HG03064 (cell line): ENCODE data around the gene PLXDC2.

Source experiments
- ATAC-seq: cut with Tn5 transposase; IDR thresholded peaks from one replicate; pipeline ENCODE4 v1.9.1; 2021; ENCODE audit warnings: low read depth; ENCODE audit not compliant: unreplicated experiment

PLXDC2 gene

GRCh38 chr10:19848226-19848985 lies 32.2 kb downstream of the PLXDC2 start:
- no peak for ATAC-seq

- ATAC-seq: no peak
Measured at GRCh38 chr10:19853831-19854230, 37.6 kb downstream of the PLXDC2 start.

DNA sequence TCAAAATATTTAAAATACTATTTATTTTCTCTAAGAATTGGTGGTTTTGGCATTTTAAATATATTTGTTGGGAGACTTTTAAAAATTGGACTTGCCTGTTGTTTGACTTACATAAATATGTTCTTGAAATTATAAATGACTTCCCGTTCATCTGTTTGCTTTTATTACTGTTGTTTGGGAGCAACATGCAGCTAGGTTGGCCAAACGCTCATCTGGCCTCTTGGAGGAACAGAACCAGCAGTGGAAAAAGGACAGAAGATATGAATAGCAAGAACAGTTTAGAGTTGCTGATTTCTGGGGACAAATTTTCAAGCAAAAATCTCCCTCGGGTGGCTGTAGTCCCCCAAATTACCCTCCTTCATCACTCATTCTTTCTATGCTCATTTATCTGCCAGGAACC lies 41.6 kb downstream of the PLXDC2 start:
- ATAC-seq: no peak

DNA sequence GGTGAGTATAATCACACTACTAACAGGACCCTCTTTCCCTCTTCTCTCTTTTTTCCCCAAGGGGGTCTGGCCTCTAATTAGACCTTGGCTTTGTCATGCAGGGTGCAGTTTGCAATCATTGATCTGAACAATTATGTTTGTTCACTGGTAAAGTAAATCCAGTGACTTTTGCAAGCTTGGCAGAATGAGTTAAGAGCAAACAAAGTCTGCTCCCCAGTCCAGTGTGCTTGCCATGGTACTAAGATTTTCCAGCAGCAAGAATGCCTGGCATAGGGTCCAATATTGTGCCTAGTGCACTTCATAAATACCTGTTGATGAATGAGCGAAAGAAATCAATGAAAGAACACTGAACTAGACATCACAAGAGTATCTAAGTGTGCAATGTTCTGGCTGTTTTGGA lies 43.9 kb downstream of the PLXDC2 start:
- ATAC-seq: no peak

- ATAC-seq: no peak
Measured at GRCh38 chr10:19862811-19863515, 46.7 kb downstream of the PLXDC2 start.

DNA sequence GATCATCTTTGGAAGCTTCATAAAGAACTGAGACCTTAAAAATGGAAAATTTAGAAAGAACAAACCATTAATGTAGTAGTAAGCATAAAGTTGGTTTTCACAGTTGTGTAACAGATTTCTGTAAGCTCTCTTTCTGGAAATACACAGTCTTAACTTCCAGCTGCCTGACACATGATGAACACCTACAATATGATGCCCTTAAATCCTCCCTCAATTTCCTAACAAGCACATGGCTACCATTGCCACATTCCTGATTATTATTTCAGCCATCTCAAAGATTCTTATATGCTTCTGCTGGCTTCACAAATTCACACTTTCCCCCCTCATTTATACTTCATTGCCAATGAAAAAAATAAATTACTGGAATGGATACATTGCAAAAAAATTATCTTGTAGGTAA lies 49.4 kb downstream of the PLXDC2 start:
- no peak for ATAC-seq

- ATAC-seq: no peak
Measured at GRCh38 chr10:19869370-19869769, 53.1 kb downstream of the PLXDC2 start.

DNA sequence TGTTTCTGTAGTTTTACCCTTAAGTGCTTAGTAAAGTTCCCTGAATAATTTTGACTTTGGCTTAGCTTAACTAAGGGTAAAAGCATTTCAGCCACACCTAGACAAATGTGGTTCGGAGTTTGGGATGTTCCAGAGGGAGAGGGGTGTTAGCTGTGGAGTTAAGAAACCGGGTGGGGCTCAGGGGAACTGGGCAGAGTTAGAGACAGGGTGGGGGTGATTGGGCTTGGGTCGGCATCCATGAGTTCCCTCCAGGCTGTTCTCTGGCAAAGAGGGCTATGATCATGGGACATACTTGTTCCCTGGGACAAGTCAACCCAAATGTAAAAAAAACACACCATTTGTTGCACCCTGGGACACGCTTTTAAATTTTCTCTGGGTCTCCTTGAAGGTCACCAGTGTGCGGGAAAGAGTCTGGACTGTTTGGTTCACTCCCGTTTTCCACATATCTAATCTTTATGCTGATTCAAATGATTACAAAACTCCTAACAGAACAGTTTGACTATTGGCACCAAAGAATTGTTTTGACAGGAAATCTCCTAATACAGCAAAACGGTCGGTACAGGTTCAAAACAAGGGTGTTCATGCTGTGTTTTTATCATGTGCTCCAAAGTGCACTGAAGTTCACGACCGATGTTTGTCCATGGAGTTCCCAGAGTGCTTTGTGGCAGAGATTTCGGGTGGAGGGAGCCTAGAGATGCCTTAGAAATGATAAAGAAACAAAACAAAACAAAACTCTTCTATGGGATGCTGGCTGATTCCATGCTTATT lies 56.5 kb downstream of the PLXDC2 start:
- no peak for ATAC-seq

DNA sequence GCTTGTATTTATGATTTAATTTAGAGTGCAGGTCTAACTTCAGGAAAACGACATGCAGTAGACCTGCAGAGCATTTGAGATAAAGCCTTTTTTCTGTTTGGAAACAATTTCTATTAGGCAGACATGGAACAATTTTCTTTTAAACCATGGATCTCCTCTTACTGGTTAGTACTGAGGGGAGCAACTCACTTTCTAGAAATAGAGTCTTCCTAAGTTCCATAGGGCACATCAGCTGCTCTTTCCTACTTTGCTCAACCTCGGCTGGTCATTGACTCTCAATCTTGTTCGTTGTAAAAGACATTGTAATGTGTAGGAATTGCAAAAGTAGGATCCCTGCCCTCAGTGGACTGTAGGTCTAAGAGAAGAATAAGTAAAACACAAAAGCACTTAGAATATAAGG lies 58.0 kb downstream of the PLXDC2 start:
- ATAC-seq: no peak

GRCh38 chr10:19874791-19875190 lies 58.6 kb downstream of the PLXDC2 start:
- ATAC-seq: no peak

DNA sequence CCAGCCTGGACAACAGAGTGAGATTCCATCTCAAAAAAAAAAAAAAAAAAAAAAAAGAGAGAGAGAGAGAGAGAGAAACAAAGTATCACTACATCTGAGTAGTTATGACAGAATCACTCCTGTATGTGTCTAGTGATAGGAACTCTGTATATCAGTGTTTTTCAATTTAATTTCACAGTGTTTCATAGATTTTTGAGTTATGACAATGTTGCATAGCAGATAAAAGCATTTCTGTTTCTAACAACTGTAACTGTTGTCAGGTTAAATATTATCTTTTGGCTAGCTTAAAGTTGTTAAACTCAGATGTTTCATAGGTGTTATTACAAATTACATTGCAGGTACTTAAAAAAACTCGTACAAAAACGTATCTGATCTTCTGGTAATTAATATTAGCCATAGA lies 60.3 kb downstream of the PLXDC2 start:
- no peak for ATAC-seq

- no peak for ATAC-seq
Measured at GRCh38 chr10:19877466-19878255, 61.4 kb downstream of the PLXDC2 start.

- ATAC-seq: no peak
Measured at GRCh38 chr10:19882621-19883020, 66.4 kb downstream of the PLXDC2 start.

- ATAC-seq: no peak
Measured at GRCh38 chr10:19888061-19888660, 71.9 kb downstream of the PLXDC2 start.

- ATAC-seq: no peak
Measured at GRCh38 chr10:19889256-19889655, 73.0 kb downstream of the PLXDC2 start.

DNA sequence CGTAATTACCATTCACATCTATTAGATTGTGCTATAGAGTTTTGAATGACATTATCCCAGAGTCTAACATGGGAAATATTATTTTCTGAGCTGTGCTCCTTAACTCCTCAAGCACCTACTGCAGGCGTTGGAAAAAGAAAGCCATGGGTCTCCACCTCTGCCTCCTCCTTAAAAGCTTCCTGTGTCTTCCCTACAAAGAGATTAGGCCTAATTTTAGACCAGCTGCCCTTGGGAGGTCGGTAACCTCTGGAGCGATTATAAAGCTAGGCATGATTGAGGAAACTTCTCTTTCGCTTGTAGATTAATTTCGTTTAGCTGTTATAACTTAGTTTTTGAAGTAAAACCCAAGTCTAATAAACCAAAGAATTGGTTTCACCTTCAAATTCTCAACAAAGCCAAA lies 75.2 kb downstream of the PLXDC2 start:
- ATAC-seq: no peak

GRCh38 chr10:19892270-19892669 lies 76.0 kb downstream of the PLXDC2 start:
- ATAC-seq: no peak

DNA sequence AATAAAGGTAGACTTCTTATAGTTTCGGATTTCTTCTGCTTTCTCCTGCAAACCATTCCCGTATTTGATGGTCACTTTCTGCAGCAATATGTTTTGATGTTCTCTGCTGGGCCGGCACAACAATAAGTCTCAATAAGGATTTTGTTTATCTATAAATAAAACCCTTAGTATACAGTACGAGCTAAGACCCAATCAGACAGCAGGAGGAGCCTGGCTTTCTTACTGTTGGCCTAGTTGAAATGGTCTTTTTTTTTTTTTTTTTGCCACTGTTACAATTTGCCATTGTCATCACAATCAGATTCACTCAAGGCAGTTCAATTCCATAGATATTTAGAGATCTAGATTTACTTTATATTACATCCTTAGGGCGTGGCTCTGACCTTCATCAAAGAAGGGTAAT lies 76.4 kb downstream of the PLXDC2 start:
- ATAC-seq: no peak

DNA sequence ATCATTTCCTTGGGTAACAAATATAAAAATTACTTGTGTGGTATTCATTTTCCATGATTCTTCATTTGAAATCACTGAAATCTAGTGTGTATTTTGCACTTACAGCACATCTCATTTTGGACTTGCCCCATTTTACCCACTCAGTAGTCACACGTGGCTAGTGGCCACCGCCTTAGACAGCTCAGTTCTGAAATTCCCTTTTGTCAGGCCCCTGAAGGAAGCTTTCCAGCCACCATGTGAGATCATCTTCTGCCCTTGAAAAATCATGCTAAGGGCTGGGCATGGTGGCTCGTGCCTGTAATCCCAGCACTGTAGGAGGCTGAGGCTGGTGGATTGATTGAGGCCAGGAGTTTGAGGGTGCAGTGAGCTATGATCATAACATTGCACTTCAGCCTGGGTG lies 79.3 kb downstream of the PLXDC2 start:
- ATAC-seq: no peak

GRCh38 chr10:19902456-19902855 lies 86.2 kb downstream of the PLXDC2 start:
- no peak for ATAC-seq
